Caki2 (cell line): Measurements from ENCODE around the gene MYL1. TPM values are rescaled to one million over a fixed set of nuclear protein-coding genes. Genes with fewer than 3 reads are reported as not detected.

Experiments used
- DNase-seq: peaks from one replicate; pipeline ENCODE4 v3.0.0-alpha.2; 2015; ENCODE audit warnings: low read depth
- in situ Hi-C: cut with HindIII; loops from 2 replicates; pipeline ENCODE4 v1.10.0; 2016; ENCODE audit warnings: low sequenced_read_pairs, low pct_unique_long_range_greater_than_20kb, mixed read lengths
- total RNA-seq: library from RNA; depleted of rRNA; stranded (reverse); fragments of >200 nt; shearing (Covaris generic); gene quantifications from 2 replicates; pipeline ENCODE4 v1.2.3, GENCODE V29; 2014; ENCODE audit warnings: low replicate concordance; rRNA removed

MYL1 gene
- total RNA-seq, result not detected in 2 replicates

- in situ Hi-C loops, result no loop called here
- DNase-seq, result no peak
Observed at GRCh38 chr2:210315015-210315788, at the start of gene MYL1. TSS of gene MYL1 (minus strand) at chr2:210315174. CDS start at chr2:210315042, 132 bp downstream.

- no peak for DNase-seq
- in situ Hi-C loops, result no loop called here
Observed at GRCh38 chr2:210363876-210364275, 48.9 kb upstream of the MYL1 start.

- in situ Hi-C loops, result no loop called here
- DNase-seq, result peak; percentile 2
Observed at GRCh38 chr2:210363261-210363660, 48.3 kb upstream of the MYL1 start.

- in situ Hi-C loops, result no loop called here
- no peak for DNase-seq
Observed at GRCh38 chr2:210360412-210360811, 45.4 kb upstream of the MYL1 start.

- in situ Hi-C loops, result no loop called here
- no peak for DNase-seq
Observed at GRCh38 chr2:210356944-210357343, 42.0 kb upstream of the MYL1 start.

GRCh38 chr2:210337159-210337558 lies 22.2 kb upstream of the MYL1 start:
- in situ Hi-C loops, result no loop called here
- DNase-seq, result no peak

GRCh38 chr2:210324906-210325305 lies 9.9 kb upstream of the MYL1 start:
- no peak for DNase-seq
- in situ Hi-C loops, result no loop called here

- in situ Hi-C loops, result no loop called here
- DNase-seq, result no peak
Observed at GRCh38 chr2:210324458-210324857, 9.5 kb upstream of the MYL1 start.

GRCh38 chr2:210323003-210323402 lies 8.0 kb upstream of the MYL1 start:
- DNase-seq, result no peak
- in situ Hi-C loops, result no loop called here

GRCh38 chr2:210318891-210319290 lies 3.9 kb upstream of the MYL1 start:
- no peak for DNase-seq
- in situ Hi-C loops, result no loop called here

- in situ Hi-C loops, result no loop called here
- no peak for DNase-seq
Observed at GRCh38 chr2:210318486-210318885, 3.5 kb upstream of the MYL1 start.

GRCh38 chr2:210310550-210310949 lies 4.4 kb downstream of the MYL1 start:
- in situ Hi-C loops, result no loop called here
- DNase-seq, result no peak

GRCh38 chr2:210309548-210310233 lies 5.3 kb downstream of the MYL1 start:
- in situ Hi-C loops, result no loop called here
- DNase-seq, result no peak

- no peak for DNase-seq
- in situ Hi-C loops, result no loop called here
Observed at GRCh38 chr2:210303498-210303897, 11.5 kb downstream of the MYL1 start.

GRCh38 chr2:210302326-210302725 lies 12.6 kb downstream of the MYL1 start:
- in situ Hi-C loops, result no loop called here
- no peak for DNase-seq

- in situ Hi-C loops, result no loop called here
- no peak for DNase-seq
Observed at GRCh38 chr2:210299866-210300373, 15.1 kb downstream of the MYL1 start.

- in situ Hi-C loops, result no loop called here
- no peak for DNase-seq
Observed at GRCh38 chr2:210288408-210288807, 26.6 kb downstream of the MYL1 start.

GRCh38 chr2:210287301-210287700 lies 27.7 kb downstream of the MYL1 start:
- DNase-seq, result no peak
- in situ Hi-C loops, result no loop called here

GRCh38 chr2:210286123-210286680 lies 28.8 kb downstream of the MYL1 start:
- in situ Hi-C loops, result no loop called here
- no peak for DNase-seq
